T-cell (primary cell): Measurements from ENCODE around the gene TNPO3. TPM values are rescaled to one million over a fixed set of nuclear protein-coding genes. Genes with fewer than 3 reads are reported as not detected.
A peak's percentile ranks its signal among the peaks of the same experiment; 100 is the strongest.
"Not testable (repeated sequence)": the region's sequence is repeated elsewhere in the genome, so short reads cannot be mapped to it uniquely, and the experiment has no call there.

Experiments
- ATAC-seq, 4 experiments: fragments of 200-7000 bp in 3 of 4; fragments of 150-1000 bp in 1 of 4; cut with Tn5 transposase; replicated peaks in 1 of 4; 1 replicate in 3 of 4; 2 replicates in 1 of 4; pipeline ENCODE4 v1.10.0; 2021; ENCODE audit warnings: moderate library complexity in 3 of 4, mild to moderate bottlenecking in 2 of 4, moderate number of reproducible peaks in 1 of 4
- CTCF ChIA-PET, 2 donors: fragments of 300-600 bp; sonication (Branson Sonifier 250); formaldehyde crosslinking; loops; one replicate each; lab custom pipeline; 2022; ENCODE audit warnings: antibody characterized with exemption in 2 of 2; lab: Charles Lee
- POLR2A ChIA-PET, 2 donors: fragments of 300-600 bp; sonication (Branson Sonifier 250); formaldehyde crosslinking; loops; one replicate each; lab custom pipeline; 2022; ENCODE audit warnings: antibody characterized with exemption in 2 of 2; lab: Charles Lee
- DNase-seq, 35 experiments: peaks; one replicate each; pipeline versions ENCODE4 v3.0.0 to v3.0.0-alpha.2; 2013 to 2023
- H3K27ac ChIP-seq: one replicate; pipeline ENCODE4 v1.5.1; 2013; ENCODE audit warnings: low read length
- H3K27me3 ChIP-seq, 2 experiments: replicated peaks in 1 of 2; 1 replicate in 1 of 2; 2 replicates in 1 of 2; pipeline versions ENCODE4 v1.6.1 to v1.7.0; 2013; ENCODE audit warnings: low read length in 1 of 2, mixed read lengths in 1 of 2; ENCODE audit not compliant: control insufficient read depth in 2 of 2, insufficient read depth in 2 of 2; ENCODE audit errors: extremely low read depth in 1 of 2
- H3K36me3 ChIP-seq, 2 donors: 1 replicate in 1 of 2; 2 replicates in 1 of 2; pipeline versions ENCODE4 v1.6.1 to v1.7.0; 2013; ENCODE audit warnings: low read length in 1 of 2; ENCODE audit not compliant: control insufficient read depth in 2 of 2, insufficient read depth in 1 of 2; ENCODE audit errors: extremely low read depth in 1 of 2
- H3K4me1 ChIP-seq, 2 experiments: 1 replicate in 1 of 2; 2 replicates in 1 of 2; pipeline versions ENCODE4 v1.6.1 to v1.7.0; 2013; ENCODE audit warnings: low read length in 2 of 2, mixed read lengths in 1 of 2; ENCODE audit not compliant: insufficient read depth in 2 of 2, control insufficient read depth in 1 of 2; ENCODE audit errors: extremely low read depth in 1 of 2
- H3K4me3 ChIP-seq, 2 donors: 1 replicate in 1 of 2; 2 replicates in 1 of 2; pipeline versions ENCODE4 v1.5.1 to v1.7.0; 2013; ENCODE audit warnings: mild to moderate bottlenecking in 2 of 2, low read length in 1 of 2, moderate library complexity in 1 of 2; ENCODE audit not compliant: control insufficient read depth in 1 of 2; ENCODE audit errors: extremely low read depth in 1 of 2
- H3K9me3 ChIP-seq: 2 replicates; pipeline ENCODE4 v1.7.0; 2013
- H3K27ac Mint-ChIP-seq, 2 donors: one replicate each; pipeline ENCODE4 v1.8.0; 2020 to 2021; ENCODE audit warnings: mild to moderate bottlenecking in 2 of 2, mixed read lengths in 2 of 2
- H3K27me3 Mint-ChIP-seq, 2 donors: one replicate each; pipeline ENCODE4 v1.8.0; 2021 to 2022; ENCODE audit warnings: mixed read lengths in 2 of 2
- H3K36me3 Mint-ChIP-seq: one replicate; pipeline ENCODE4 v1.8.0; 2021; ENCODE audit warnings: mixed read lengths
- H3K4me1 Mint-ChIP-seq, 3 donors: one replicate each; pipeline ENCODE4 v1.8.0; 2020 to 2022; ENCODE audit warnings: mixed read lengths in 3 of 3, mild to moderate bottlenecking in 1 of 3
- H3K4me3 Mint-ChIP-seq, 3 donors: one replicate each; pipeline ENCODE4 v1.8.0; 2020 to 2022; ENCODE audit warnings: mild to moderate bottlenecking in 3 of 3, mixed read lengths in 3 of 3, moderate library complexity in 3 of 3
- H3K9me3 Mint-ChIP-seq, 3 donors: one replicate each; pipeline ENCODE4 v1.8.0; 2020 to 2022; ENCODE audit warnings: mixed read lengths in 3 of 3
- WGBS: methylation state at CpG from one replicate; pipeline ENCODE4 v1.1.5; 2013; ENCODE audit warnings: missing lambda C conversion rate; ENCODE audit not compliant: insufficient coverage; 5-methylcytosine and 5-hydroxymethylcytosine counted together
- total RNA-seq, 35 experiments: library from RNA in 6 of 35; stranded (reverse) in 6 of 35; fragments of 120-200 nt in 1 of 35; gene quantifications; one replicate each; pipeline versions ENCODE4 v1.2.1 to v1.2.4 and lab custom pipeline; 2013 to 2026

The TNPO3 gene
- total RNA-seq, 5 donors from 2014 or later (not counting 1 experiment from before 2014, with no cell fraction given): 26.5 to 39.9 (median 35.9) TPM

DNA sequence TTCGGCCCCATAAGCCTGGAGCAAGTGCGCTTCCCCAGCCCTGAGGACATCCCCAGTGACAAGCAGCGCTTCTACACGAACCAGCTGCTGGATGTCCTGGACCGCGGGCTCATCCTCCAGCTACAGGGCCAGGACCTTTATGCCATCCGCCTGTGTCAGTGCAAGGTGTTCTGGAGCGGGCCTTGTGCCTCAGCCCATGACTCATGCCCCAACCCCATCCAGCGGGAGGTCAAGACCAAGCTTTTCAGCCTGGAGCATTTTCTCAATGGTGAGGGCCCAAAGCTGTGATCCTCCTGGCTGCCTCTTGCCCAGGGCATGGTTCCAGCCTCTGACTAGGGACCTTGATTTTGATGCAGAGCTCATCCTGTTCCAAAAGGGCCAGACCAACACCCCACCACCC lies 107.1 kb downstream of the TNPO3 start:
- H3K27ac Mint-ChIP-seq: no peak overlapping the region
- ATAC-seq (no peak), DNase-seq (no peak)
- Histone ChIP-seq H3K36me3 (peaks cover 0 to 10% of the 10 kb centered on the region in 2 donors), H3K4me3 (no peak overlapping the region), H3K9me3 (no peaks in the 10 kb centered on the region), H3K27me3 (no peaks in the 10 kb centered on the region), H3K27ac (no peak overlapping the region), H3K4me1 (no peaks in the 10 kb centered on the region)
- no peak overlapping the region for H3K4me3 Mint-ChIP-seq
- no peaks in the 10 kb centered on the region for H3K4me1 Mint-ChIP-seq
- ChIA-PET CTCF (no interaction called here), POLR2A (no interaction called here)
- 97% methylated on average over 9 of the region's 9 CpGs for WGBS
- H3K36me3 Mint-ChIP-seq: peaks cover 21% of the 10 kb centered on the region
- H3K9me3 Mint-ChIP-seq: no peaks in the 10 kb centered on the region
- H3K27me3 Mint-ChIP-seq: no peaks in the 10 kb centered on the region

- Mint-ChIP-seq H3K27ac (no peak overlapping the region), H3K36me3 (peaks cover 17% of the 10 kb centered on the region), H3K27me3 (no peaks in the 10 kb centered on the region), H3K9me3 (no peaks in the 10 kb centered on the region), H3K4me1 (no peaks in the 10 kb centered on the region), H3K4me3 (no peak overlapping the region)
- Histone ChIP-seq H3K4me1 (no peaks in the 10 kb centered on the region), H3K36me3 (peaks cover 0 to 4% of the 10 kb centered on the region in 2 donors), H3K27me3 (no peaks in the 10 kb centered on the region), H3K9me3 (no peaks in the 10 kb centered on the region), H3K27ac (no peak overlapping the region), H3K4me3 (no peak overlapping the region)
- POLR2A ChIA-PET: interaction anchor here in 1 of 2 donors (0.6 kb wide), 1 partner anchor 86 kb away, joined by 19 read pairs; no protein-coding TSS in a partner anchor
- DNase-seq: peak in 1 of 35 experiments; percentile 16
- WGBS: 94% methylated on average over 14 of the region's 22 CpGs
- CTCF ChIA-PET: interaction anchor here in 1 of 2 donors (0.6 kb wide), 1 partner anchor 246 kb away, joined by 3 read pairs; no protein-coding TSS in a partner anchor
- ATAC-seq: no peak
These were observed 107.7 kb downstream of the TNPO3 start for GRCh38 chr7:128946936-128947830.

DNA sequence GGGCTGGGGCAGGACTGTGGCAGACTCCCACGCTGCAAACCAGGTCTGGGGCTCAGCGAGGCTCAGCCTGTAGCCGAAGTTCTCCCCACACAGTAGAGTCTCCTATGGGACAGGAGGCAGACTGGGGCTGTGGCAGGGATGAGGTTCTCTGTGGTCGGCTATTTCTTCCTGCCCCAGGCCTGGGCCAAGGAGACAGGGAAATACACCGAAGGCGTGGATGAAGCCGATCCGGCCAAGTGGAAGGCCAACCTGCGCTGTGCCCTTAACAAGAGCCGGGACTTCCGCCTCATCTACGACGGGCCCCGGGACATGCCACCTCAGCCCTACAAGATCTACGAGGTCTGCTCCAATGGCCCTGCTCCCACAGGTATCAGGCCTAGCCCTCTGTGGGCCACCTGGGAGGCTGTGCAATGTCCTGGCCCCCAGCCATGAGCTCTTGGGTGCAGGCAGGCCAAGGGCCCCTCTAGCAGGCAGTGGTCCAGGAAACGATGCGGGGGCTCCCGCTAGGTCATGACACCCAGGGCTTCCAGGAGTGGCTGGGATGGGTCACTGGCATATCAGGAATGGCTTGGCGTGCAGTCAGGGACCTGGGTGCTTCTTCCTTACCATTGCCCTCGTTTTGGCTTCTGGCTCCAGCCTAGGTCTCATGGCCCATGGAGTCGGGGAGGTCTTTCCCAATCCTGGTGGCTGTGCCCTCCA lies 109.1 kb downstream of the TNPO3 start:
- no peaks in the 10 kb centered on the region for H3K9me3 ChIP-seq
- no peaks in the 10 kb centered on the region for H3K27me3 Mint-ChIP-seq
- H3K4me3 ChIP-seq: no peak overlapping the region
- H3K27ac ChIP-seq: no peak overlapping the region
- peaks cover 0 to 4% of the 10 kb centered on the region in 2 experiments for H3K27me3 ChIP-seq
- peaks cover 7 to 8% (median 8%) of the 10 kb centered on the region in 3 donors for H3K4me1 Mint-ChIP-seq
- peaks cover 7% of the 10 kb centered on the region for H3K36me3 Mint-ChIP-seq
- DNase-seq (no peak), ATAC-seq (no peak)
- POLR2A ChIA-PET: no interaction called here
- CTCF ChIA-PET: interaction anchor here in 1 of 2 donors (0.5 kb wide), 1 partner anchor 421 kb away, joined by 3 read pairs; no protein-coding TSS in a partner anchor
- no peaks in the 10 kb centered on the region for H3K9me3 Mint-ChIP-seq
- no peaks in the 10 kb centered on the region for H3K36me3 ChIP-seq
- no peak overlapping the region for H3K27ac Mint-ChIP-seq
- H3K4me1 ChIP-seq: peaks cover 0 to 8% of the 10 kb centered on the region in 2 experiments
- no peak overlapping the region for H3K4me3 Mint-ChIP-seq
- WGBS: 95% methylated on average over 17 of the region's 21 CpGs

- ATAC-seq: no peak
- POLR2A ChIA-PET: no interaction called here
These were observed 110.2 kb downstream of the TNPO3 start for GRCh38 chr7:128944487-128945236.

DNA sequence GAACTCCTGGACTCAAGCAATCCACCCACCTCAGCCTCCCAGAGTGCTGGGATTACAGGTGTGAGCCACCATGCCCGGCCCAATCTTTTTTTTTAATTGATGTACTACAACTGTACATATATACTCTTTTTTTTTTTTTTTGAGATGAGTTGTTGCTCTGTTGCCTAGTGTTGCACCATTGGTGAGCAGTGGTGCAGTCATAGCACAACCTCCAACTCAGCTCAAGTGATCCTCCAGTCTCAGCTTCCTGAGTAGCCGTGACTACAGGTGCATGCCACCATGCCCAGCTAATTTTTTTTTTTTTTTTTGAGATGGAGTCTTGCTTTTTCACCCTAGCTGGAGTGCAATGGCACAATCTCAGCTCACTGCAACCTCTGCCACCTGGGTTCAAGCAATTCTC lies 111.7 kb downstream of the TNPO3 start:
- ATAC-seq, H3K36me3 ChIP-seq, H3K27me3 Mint-ChIP-seq, H3K4me3 ChIP-seq, H3K9me3 Mint-ChIP-seq, CTCF ChIA-PET, H3K9me3 ChIP-seq, DNase-seq, H3K27ac ChIP-seq, H3K4me3 Mint-ChIP-seq, H3K36me3 Mint-ChIP-seq, H3K27ac Mint-ChIP-seq: not testable (repeated sequence)
- H3K4me1 Mint-ChIP-seq: peaks cover 22 to 28% (median 28%) of the 10 kb centered on the region in 3 donors
- WGBS: no CpG with 5 or more reads among the region's 2 CpGs
- POLR2A ChIA-PET: interaction anchor here (0.6 to 0.7 kb wide), 3 partner anchors 38 to 463 kb away, joined by 5 to 18 read pairs (median 7); no protein-coding TSS in a partner anchor
- peaks cover 0 to 34% of the 10 kb centered on the region in 2 experiments for H3K4me1 ChIP-seq
- H3K27me3 ChIP-seq: peaks cover 0 to 26% of the 10 kb centered on the region in 2 experiments

More at GRCh38 chr7:128944487-128945236, 110.2 kb downstream of the TNPO3 start:
- Mint-ChIP-seq H3K27ac (no peak overlapping the region), H3K4me1 (peaks cover 16 to 19% (median 17%) of the 10 kb centered on the region in 3 donors), H3K4me3 (no peak overlapping the region), H3K27me3 (no peaks in the 10 kb centered on the region), H3K36me3 (peaks cover 5% of the 10 kb centered on the region), H3K9me3 (no peaks in the 10 kb centered on the region)
- Histone ChIP-seq H3K27ac (no peak overlapping the region), H3K9me3 (no peaks in the 10 kb centered on the region), H3K27me3 (peaks cover 0 to 14% of the 10 kb centered on the region in 2 experiments), H3K4me3 (no peak overlapping the region), H3K36me3 (no peaks in the 10 kb centered on the region), H3K4me1 (peaks cover 0 to 20% of the 10 kb centered on the region in 2 experiments)
- 80% methylated on average over 2 of the region's 7 CpGs for WGBS
- no peak for DNase-seq
- CTCF ChIA-PET: interaction anchor here in 1 of 2 donors (1.0 kb wide), 1 partner anchor 317 kb away, joined by 4 read pairs; no protein-coding TSS in a partner anchor
